Upper lobe of left lung (tissue), 6 donors: Measurements from ENCODE around the gene ZNF385B. TPM values are rescaled to one million over a fixed set of nuclear protein-coding genes. Genes with fewer than 3 reads are reported as not detected.

Experiments used
- ATAC-seq, 2 donors: fragments of 200-7000 bp; cut with Tn5 transposase; one replicate each; pipeline ENCODE4 v1.9.1; 2022; ENCODE audit warnings: mild to moderate bottlenecking in 2 of 2, moderate library complexity in 2 of 2; ENCODE audit not compliant: low FRiP score in 2 of 2
- DNase-seq, 2 donors: peaks; one replicate each; pipeline ENCODE4 v3.0.0-alpha.2; 2019 to 2020
- H3K27ac ChIP-seq, 4 donors: fragments of 200-600 bp; sonication (generic); one replicate each; pipeline ENCODE4 v1.5.1; 2016 to 2019
- H3K27me3 ChIP-seq, 4 donors: fragments of 200-600 bp; sonication (generic); one replicate each; pipeline ENCODE4 v1.5.1; 2017 to 2019
- H3K36me3 ChIP-seq, 4 donors: fragments of 200-600 bp; sonication (generic); one replicate each; pipeline ENCODE4 v1.5.1; 2016 to 2019
- H3K4me1 ChIP-seq, 4 donors: fragments of 200-600 bp; sonication (generic); one replicate each; pipeline ENCODE4 v1.5.1; 2018 to 2019
- H3K4me3 ChIP-seq, 4 donors: fragments of 200-600 bp; sonication (generic); one replicate each; pipeline ENCODE4 v1.5.1; 2017 to 2019; ENCODE audit warnings: mild to moderate bottlenecking in 2 of 4, moderate library complexity in 1 of 4
- H3K9me3 ChIP-seq, 4 donors: fragments of 200-600 bp; sonication (generic); one replicate each; pipeline ENCODE4 v1.5.1; 2018 to 2019
- EP300 ChIP-seq, 4 donors: sonication (generic); formaldehyde crosslinking; IDR thresholded peaks; one replicate each; pipeline ENCODE4 v1.5.1; 2017; ENCODE audit warnings: antibody characterized with exemption in 4 of 4, control low read depth in 2 of 4
- POLR2A ChIP-seq, 4 donors: fragments of 450-650 bp; IDR thresholded peaks; one replicate each; pipeline ENCODE4 v1.5.1; 2016 to 2017; ENCODE audit warnings: antibody characterized with exemption in 4 of 4, mild to moderate bottlenecking in 2 of 4
- POLR2AphosphoS5 ChIP-seq, 2 donors: sonication (generic); formaldehyde crosslinking; IDR thresholded peaks; one replicate each; pipeline ENCODE4 v1.5.1; 2017; ENCODE audit warnings: antibody characterized with exemption in 2 of 2
- WGBS, 2 donors: methylation state at CpG; one replicate each; pipeline ENCODE4 v1.1.5; 2017 to 2018; 5-methylcytosine and 5-hydroxymethylcytosine counted together
- total RNA-seq, 6 donors: library from RNA; depleted of rRNA in 4 of 6; stranded (reverse); fragments of >200 nt in 4 of 6; gene quantifications; one replicate each; pipeline versions ENCODE4 v1.1.0 to v1.2.1, GENCODE V29; 2016 to 2021
- TF ChIP-seq, protein P1 (sequence below), 6 experiments: fragments of 450-650 bp in 4 of 6; fragments of 200-600 bp in 2 of 6; sonication (generic) in 2 of 6; IDR thresholded peaks; one replicate each; pipeline ENCODE4 v1.5.1; 2016 to 2019; ENCODE audit warnings: antibody characterized with exemption in 6 of 6
- donor health status: DM: no; HTN: no; CAD: no; lungs with moderate emphysema.
- donor health status: DM: no; HTN: yes; CAD: no; lungs with severe emphysema.

Gene ZNF385B
- total RNA-seq, 6 donors from 2014 or later: 22.1 to 93.5 (median 40.2) TPM

DNA sequence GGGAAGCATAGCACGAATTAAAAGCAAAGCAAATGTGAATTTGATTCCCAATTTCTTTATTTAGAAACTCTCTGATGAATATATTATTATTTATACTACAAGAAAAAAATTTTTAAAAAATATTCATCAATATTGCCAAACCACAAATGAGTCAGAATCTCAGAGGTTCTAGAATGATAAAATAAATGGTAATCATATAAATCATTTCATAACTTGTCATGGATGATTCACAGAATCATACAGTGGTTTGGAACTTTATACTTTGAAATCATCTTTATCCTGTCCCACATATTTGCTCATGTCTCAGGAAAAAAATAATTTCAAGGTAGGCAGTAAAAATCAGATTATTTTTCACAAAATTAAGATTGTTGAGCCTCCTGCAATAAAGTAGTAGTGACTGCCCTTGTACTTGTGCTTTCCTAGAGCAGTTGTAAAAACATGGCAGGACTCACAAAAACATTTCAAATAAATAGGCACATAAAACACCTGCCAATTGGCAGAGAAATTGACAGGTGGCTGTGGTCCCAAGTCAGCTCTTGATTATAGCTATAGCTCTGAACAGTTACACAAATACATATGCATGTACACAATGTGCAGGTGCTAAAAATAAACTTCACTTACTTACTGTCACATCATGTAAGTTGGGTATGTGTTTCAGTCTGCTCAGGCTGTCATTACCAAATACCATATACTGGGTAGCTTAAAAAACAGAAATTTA, 322.8 kb downstream of the ZNF385B start:
- H3K27me3 ChIP-seq: no peaks in the 10 kb centered on the region
- TF ChIP-seq POLR2A (IDR thresholded peaks at IDR 0.05) (no peak), POLR2AphosphoS5 (IDR thresholded peaks at IDR 0.05) (no peak), EP300 (IDR thresholded peaks at IDR 0.05) (no peak)
- TF ChIP-seq, protein P1, sequence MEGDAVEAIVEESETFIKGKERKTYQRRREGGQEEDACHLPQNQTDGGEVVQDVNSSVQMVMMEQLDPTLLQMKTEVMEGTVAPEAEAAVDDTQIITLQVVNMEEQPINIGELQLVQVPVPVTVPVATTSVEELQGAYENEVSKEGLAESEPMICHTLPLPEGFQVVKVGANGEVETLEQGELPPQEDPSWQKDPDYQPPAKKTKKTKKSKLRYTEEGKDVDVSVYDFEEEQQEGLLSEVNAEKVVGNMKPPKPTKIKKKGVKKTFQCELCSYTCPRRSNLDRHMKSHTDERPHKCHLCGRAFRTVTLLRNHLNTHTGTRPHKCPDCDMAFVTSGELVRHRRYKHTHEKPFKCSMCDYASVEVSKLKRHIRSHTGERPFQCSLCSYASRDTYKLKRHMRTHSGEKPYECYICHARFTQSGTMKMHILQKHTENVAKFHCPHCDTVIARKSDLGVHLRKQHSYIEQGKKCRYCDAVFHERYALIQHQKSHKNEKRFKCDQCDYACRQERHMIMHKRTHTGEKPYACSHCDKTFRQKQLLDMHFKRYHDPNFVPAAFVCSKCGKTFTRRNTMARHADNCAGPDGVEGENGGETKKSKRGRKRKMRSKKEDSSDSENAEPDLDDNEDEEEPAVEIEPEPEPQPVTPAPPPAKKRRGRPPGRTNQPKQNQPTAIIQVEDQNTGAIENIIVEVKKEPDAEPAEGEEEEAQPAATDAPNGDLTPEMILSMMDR (IDR thresholded peaks at IDR 0.05): no peak
- DNase-seq (no peak), ATAC-seq (no peak)
- WGBS, 2 donors: 67 to 77% methylated on average over 1 of the region's 1 CpG
- peaks cover 0 to 6% (median 0%) of the 10 kb centered on the region in 4 donors for H3K36me3 ChIP-seq
- H3K9me3 ChIP-seq: peaks cover 0 to 9% (median 6%) of the 10 kb centered on the region in 4 donors
- H3K27ac ChIP-seq: no peak overlapping the region
- no peak overlapping the region for H3K4me3 ChIP-seq
- peaks cover 0 to 11% (median 0%) of the 10 kb centered on the region in 4 donors for H3K4me1 ChIP-seq

DNA sequence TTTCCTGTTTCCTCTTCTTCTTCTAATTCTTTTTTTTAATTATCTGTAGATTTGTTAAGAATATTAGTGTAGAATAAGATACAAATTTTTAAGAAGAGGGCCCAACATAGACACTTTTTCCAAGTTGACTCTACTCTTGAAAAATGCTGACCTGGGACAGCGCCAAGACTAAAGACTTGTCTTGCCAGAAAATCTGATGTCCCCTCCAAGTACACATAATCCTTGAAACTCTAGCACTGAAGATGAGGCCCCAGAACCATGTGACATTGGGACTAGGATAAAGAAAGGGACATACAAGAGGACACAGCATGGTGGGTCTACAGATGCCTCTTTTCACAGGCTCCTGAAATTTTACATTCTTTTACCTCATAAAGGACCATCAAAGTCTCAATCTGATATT, 325.2 kb downstream of the ZNF385B start:
- H3K4me1 ChIP-seq: peaks cover 0 to 11% (median 0%) of the 10 kb centered on the region in 4 donors
- H3K36me3 ChIP-seq: peaks cover 0 to 6% (median 0%) of the 10 kb centered on the region in 4 donors
- DNase-seq (no peak), ATAC-seq (no peak)
- no peak overlapping the region for H3K27ac ChIP-seq
- WGBS, 2 donors: 89 to 96% methylated on average over 1 of the region's 1 CpG
- no peak overlapping the region for H3K4me3 ChIP-seq
- no peaks in the 10 kb centered on the region for H3K27me3 ChIP-seq
- TF ChIP-seq, protein P1 (IDR thresholded peaks at IDR 0.05): no peak
- TF ChIP-seq EP300 (IDR thresholded peaks at IDR 0.05) (no peak), POLR2A (IDR thresholded peaks at IDR 0.05) (no peak)
- H3K9me3 ChIP-seq: peaks cover 0 to 9% (median 6%) of the 10 kb centered on the region in 4 donors

DNA sequence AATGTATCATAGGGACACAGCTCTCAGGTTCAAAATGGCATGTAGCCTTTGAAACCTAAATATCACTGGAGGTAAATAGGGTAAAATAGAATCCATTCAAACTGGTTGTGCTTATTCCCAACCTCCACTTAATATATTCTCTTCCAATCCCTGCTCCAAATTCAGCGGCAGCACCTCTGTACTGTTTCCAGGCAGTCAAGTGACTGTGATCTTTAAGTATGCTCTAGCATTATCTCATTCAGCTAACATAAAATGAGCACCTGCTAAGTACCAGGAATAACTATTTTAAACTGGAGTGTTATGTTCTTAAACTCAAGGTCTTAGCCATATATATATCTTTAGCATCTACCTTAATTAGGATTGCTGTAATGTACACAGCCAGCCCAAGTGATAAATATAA, 327.5 kb downstream of the ZNF385B start:
- H3K4me1 ChIP-seq: peaks cover 0 to 11% (median 0%) of the 10 kb centered on the region in 4 donors
- no peak overlapping the region for H3K4me3 ChIP-seq
- 73 to 93% methylated on average over 1 of the region's 1 CpG for WGBS, 2 donors

DNA sequence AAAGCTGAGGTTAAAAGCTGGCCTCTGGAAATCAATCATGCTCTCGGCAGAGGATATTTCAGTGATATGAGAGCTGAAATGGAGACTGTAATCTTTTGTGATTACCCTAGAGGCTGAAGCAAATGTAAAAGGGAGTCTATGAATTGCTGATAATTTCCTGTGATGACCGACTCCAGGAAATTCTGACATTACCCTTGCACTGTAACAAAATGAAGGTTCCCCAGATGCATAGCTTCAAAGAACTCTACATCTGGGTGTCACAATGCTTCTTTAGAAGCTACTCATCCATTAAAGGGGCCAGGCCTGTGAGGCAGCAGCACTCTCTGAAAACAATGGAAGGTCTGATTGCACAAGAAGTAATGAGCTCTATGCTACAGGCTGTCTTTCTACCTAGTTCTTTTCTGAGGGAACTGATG, 328.5 kb downstream of the ZNF385B start:
- no peaks in the 10 kb centered on the region for H3K36me3 ChIP-seq

More for the DNA sequence above, 327.5 kb downstream of the ZNF385B start:
- peaks cover 0 to 5% (median under 1%) of the 10 kb centered on the region in 4 donors for H3K9me3 ChIP-seq
- no peaks in the 10 kb centered on the region for H3K36me3 ChIP-seq
- ATAC-seq (no peak), DNase-seq (no peak)
- H3K27me3 ChIP-seq: no peaks in the 10 kb centered on the region
- no peak overlapping the region for H3K27ac ChIP-seq
- TF ChIP-seq POLR2A (IDR thresholded peaks at IDR 0.05) (no peak), POLR2AphosphoS5 (IDR thresholded peaks at IDR 0.05) (no peak), EP300 (IDR thresholded peaks at IDR 0.05) (no peak)
- TF ChIP-seq, protein P1 (IDR thresholded peaks at IDR 0.05): no peak

More for the DNA sequence above, 328.5 kb downstream of the ZNF385B start:
- ATAC-seq (no peak), DNase-seq (no peak)
- WGBS, 2 donors: 61 to 64% methylated on average over 2 of the region's 2 CpGs
- Histone ChIP-seq H3K9me3 (no peaks in the 10 kb centered on the region), H3K27me3 (no peaks in the 10 kb centered on the region), H3K27ac (no peak overlapping the region), H3K4me1 (peaks cover 0 to 11% (median 0%) of the 10 kb centered on the region in 4 donors), H3K4me3 (no peak overlapping the region)
- TF ChIP-seq EP300 (IDR thresholded peaks at IDR 0.05): no peak
- no peak for TF ChIP-seq POLR2A (IDR thresholded peaks at IDR 0.05)
- no peak for TF ChIP-seq POLR2AphosphoS5 (IDR thresholded peaks at IDR 0.05)
- TF ChIP-seq, protein P1 (IDR thresholded peaks at IDR 0.05): no peak
